Kidney epithelial cell (primary cell): ENCODE results near the gene TTLL12. TPM values are rescaled to one million over a fixed set of nuclear protein-coding genes. Genes with fewer than 3 reads are reported as not detected.

Source experiments
- DNase-seq: peaks from one replicate; pipeline ENCODE4 v3.0.0-alpha.2; 2010; ENCODE audit warnings: low read depth
- H3K27me3 ChIP-seq: 2 replicates; pipeline ENCODE4 v1.6.0; 2011; ENCODE audit warnings: low read length; ENCODE audit not compliant: control insufficient read depth, insufficient read depth
- H3K36me3 ChIP-seq: 2 replicates; pipeline ENCODE4 v1.5.1; 2011; ENCODE audit warnings: low read length; ENCODE audit not compliant: control insufficient read depth, insufficient read depth
- H3K4me3 ChIP-seq: 2 replicates; pipeline ENCODE4 v1.5.1; 2011; ENCODE audit warnings: low read depth, mild to moderate bottlenecking, control low read depth, low read length
- total RNA-seq: library from RNA; depleted of rRNA; stranded (reverse); fragments of >200 nt; gene quantifications from 2 replicates; pipeline ENCODE4 v1.2.3, GENCODE V29; 2015
- TF ChIP-seq, protein P1 (sequence below): IDR thresholded peaks from 2 replicates; pipeline ENCODE4 v1.5.1; 2011; ENCODE audit warnings: mild to moderate bottlenecking, moderate library complexity, low read length, control low read depth, inconsistent platforms; ENCODE audit not compliant: insufficient read depth, poor library complexity, severe bottlenecking

The TTLL12 gene
- total RNA-seq, 1 donor from 2014 or later = 46.2 TPM

DNA sequence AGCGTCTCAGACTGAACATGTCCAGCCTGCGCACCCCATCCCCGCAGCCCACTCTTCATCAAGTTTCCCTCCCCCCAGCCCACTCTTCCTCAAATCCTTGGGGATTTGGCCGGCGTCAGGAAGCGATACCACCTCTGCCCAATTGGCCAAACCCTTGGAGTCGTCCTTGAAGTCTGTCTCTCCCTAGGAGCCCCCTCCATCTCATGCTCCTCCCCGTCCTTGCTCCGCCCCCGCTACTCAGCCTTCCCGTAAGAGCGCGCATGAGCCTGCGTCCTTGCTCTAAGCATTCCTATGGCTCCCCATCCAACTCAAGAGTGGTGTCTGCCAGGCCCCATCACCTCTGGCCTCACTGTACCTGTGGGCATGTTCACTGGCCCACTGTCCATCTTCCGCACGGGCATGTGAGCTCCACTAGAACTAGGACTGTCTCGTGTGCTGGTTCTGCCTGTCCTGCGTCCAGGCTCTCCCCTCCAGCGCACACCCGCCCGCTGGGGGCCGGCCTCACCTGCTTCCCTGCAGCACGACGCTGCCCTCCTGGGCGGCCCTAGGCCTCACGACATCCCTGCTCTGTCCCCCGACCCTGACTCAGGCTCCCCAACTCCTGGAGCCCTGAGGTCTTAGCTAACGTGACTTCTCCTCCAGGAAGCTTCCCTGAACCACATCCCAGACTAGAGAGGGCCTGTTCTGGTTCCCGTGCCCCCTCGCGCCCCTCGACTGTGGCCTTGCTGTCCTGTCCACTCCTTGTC, 30.5 kb upstream of the TTLL12 start:
- H3K27me3 ChIP-seq = peaks cover 8% of the 10 kb centered on the region
- H3K4me3 ChIP-seq = no peak overlapping the region
- DNase-seq = no peak
- no peaks in the 10 kb centered on the region for H3K36me3 ChIP-seq
- TF ChIP-seq, protein P1, sequence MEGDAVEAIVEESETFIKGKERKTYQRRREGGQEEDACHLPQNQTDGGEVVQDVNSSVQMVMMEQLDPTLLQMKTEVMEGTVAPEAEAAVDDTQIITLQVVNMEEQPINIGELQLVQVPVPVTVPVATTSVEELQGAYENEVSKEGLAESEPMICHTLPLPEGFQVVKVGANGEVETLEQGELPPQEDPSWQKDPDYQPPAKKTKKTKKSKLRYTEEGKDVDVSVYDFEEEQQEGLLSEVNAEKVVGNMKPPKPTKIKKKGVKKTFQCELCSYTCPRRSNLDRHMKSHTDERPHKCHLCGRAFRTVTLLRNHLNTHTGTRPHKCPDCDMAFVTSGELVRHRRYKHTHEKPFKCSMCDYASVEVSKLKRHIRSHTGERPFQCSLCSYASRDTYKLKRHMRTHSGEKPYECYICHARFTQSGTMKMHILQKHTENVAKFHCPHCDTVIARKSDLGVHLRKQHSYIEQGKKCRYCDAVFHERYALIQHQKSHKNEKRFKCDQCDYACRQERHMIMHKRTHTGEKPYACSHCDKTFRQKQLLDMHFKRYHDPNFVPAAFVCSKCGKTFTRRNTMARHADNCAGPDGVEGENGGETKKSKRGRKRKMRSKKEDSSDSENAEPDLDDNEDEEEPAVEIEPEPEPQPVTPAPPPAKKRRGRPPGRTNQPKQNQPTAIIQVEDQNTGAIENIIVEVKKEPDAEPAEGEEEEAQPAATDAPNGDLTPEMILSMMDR = no peak

GRCh38 chr22:43216738-43217137, 29.8 kb upstream of the TTLL12 start:
- Histone ChIP-seq H3K4me3 (no peak overlapping the region), H3K27me3 (peaks cover 8% of the 10 kb centered on the region), H3K36me3 (no peaks in the 10 kb centered on the region)
- TF ChIP-seq, protein P1 = no peak
- no peak for DNase-seq

- Histone ChIP-seq H3K4me3 (no peak overlapping the region), H3K27me3 (peaks cover 3% of the 10 kb centered on the region), H3K36me3 (no peaks in the 10 kb centered on the region)
- no peak for DNase-seq
- TF ChIP-seq, protein P1 = no peak
Measured at GRCh38 chr22:43213962-43214361, 27.0 kb upstream of the TTLL12 start.

DNA sequence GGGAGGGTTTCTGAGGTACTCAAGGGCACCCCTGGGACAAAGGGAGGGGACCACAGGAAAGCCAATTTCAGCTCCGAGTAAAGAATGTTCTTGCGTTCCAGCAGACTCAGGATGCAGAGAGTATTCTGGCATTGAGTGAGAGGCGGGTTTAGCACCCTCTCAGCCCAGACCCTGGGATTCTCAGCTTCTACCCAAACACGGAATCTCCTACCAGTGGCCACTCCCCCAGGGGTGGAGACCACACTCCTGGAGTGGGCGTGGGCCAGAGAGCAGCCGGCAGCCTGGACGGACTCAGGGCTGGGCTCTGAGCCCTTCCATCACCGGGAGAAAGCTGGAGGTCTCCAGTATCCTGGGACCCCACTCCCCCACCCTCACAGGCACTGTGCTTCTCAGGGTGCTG, 26.1 kb upstream of the TTLL12 start:
- Histone ChIP-seq H3K4me3 (no peak overlapping the region), H3K36me3 (no peaks in the 10 kb centered on the region), H3K27me3 (peaks cover 3% of the 10 kb centered on the region)
- TF ChIP-seq, protein P1 = no peak
- no peak for DNase-seq

DNA sequence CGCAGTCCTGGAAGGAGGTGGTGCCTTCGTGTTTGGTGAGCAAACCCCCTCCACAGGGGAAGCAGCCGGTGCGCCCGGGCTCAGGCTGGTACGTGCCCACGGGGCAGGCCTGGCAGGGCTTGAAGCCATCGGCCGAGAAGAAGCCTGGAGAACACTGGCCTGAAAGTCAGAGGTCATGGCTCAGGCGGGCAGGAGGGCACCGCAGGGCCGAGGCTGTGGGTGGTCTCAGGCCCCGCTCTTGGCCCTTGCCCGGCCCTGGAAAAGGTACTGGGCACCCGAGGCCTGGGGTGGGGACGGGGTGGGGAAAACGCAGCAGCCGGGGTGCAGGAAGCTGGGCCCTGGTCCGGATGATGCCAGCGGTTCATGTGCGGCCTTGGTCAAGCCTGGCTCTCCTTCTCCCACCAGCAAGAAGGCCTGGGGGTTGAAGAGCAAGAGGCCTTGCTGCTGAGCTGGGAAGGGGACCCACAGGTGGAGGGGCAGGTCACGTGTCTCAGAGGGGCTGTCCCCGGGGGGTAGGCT, 25.6 kb upstream of the TTLL12 start:
- TF ChIP-seq, protein P1 = no peak
- H3K27me3 ChIP-seq = peaks cover 3% of the 10 kb centered on the region

More for the DNA sequence above, 25.6 kb upstream of the TTLL12 start:
- DNase-seq = no peak
- no peaks in the 10 kb centered on the region for H3K36me3 ChIP-seq
- H3K4me3 ChIP-seq = no peak overlapping the region
